NAMALWA (cell line): ENCODE data around the gene SPDYE2B.
"Not testable (repeated sequence)": the region's sequence is repeated elsewhere in the genome, so short reads cannot be mapped to it uniquely, and the experiment has no call there.

ENCODE experiments used
- DNase-seq: peaks from one replicate; pipeline ENCODE4 v3.0.0-alpha.2; 2015; ENCODE audit warnings: low spot score

Gene SPDYE2B, protein sequence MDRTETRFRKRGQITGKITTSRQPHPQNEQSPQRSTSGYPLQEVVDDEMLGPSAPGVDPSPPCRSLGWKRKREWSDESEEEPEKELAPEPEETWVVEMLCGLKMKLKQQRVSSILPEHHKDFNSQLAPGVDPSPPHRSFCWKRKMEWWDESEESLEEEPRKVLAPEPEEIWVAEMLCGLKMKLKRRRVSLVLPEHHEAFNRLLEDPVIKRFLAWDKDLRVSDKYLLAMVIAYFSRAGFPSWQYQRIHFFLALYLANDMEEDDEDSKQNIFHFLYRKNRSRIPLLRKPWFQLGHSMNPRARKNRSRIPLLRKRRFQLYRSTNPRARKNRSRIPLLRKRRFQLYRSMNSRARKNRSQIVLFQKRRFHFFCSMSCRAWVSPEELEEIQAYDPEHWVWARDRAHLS

DNA sequence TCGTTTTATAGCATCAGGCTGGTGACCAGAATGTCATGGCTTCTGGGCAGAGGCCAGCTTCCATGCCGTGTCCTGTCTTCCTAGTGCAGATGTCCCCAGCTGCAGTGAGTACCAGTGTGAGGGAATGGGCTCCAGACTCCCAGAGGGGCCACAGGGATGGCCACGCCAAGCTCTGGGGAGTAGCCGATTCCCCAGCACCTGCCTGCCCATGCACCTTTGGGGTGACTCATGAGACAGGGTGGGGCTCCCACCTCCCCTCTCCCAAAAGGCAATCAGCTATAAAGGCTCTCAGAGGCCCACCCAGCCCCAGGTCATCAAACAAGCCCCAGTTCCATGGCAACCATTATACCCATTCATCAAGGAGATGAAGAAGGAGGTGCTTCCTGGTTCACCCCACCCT is at the start of gene SPDYE2B:
SPDYE2B (plus strand) TSS at position 396 of the 400 bp plus-strand sequence. CDS start 2,030 bp downstream, outside the sequence.
- DNase-seq, result not testable (repeated sequence)

DNA sequence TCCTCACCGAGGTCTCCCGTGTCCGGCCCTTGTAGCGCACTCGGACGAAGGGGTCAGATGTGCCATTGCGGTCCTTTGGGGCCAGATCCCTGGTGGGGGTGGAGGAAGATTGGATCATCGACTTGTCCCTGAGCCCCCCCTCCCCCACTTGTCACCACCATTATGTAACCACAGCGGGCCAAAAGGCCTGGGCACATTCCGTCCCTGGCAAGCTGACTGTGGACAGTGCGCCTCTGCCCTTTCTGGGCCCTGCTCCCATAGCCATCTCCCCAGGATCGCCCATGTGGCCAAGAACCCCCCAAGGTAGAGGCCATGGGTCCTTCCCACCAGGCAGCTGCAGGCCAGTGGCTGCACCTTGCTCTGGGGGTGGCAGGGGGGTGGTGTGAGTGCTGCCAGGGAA is 47.8 kb upstream of the SPDYE2B start:
- DNase-seq, result not testable (repeated sequence)

DNA sequence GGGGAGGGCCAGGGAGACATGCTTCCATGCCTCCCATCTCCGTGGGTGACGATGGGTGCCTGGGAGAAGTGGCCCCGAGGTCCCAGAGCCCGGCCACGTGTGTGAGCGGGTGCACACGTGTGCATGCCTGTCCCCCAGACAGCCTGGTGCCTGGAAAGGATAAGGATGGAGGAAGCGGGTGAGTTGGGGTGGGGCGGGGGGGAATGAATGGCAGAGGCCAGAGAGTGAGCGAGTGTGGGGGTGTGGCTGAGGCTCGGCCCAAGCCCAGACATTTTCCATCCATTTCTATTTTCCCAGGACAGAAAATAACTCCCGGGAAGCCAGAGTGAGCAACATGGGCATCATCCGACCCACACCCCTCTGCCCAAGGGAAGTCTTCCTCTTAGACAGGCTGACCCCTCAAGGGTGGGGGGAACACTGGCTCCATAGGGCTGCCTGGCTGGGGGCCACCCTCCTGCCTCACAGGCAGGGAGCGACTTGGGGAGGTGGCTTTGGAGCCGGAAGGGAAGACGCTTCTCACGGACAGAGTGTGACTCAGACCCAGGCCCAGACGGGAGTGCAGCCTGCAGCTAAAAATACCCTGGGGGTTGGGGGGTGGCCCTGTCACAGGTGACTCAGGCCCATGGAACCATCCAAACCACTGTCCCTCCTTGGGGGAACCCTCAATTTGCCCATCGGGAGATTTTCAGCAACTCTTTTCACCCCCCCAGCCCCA is 45.5 kb upstream of the SPDYE2B start:
- DNase-seq, result not testable (repeated sequence)

DNA sequence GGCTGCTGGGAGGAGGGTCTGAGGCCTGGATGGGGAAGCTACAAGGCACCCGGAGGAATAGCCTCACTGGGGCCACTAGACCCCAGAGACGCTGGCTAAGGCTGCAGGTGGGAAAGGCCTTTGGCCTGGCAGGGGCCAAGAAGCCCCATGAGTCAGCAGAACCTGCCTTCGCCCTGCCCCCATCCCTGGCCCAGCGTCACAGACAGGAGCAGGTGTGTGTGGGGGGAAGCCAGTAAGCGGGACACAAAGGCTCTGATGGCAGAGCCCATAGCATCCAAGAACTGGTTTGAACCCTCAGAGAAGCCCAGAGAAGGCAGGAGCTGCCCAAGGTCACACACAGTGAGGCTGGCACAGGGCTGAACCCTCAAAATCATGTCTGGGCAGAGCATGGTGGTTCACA is 43.3 kb upstream of the SPDYE2B start:
- DNase-seq, result not testable (repeated sequence)

DNA sequence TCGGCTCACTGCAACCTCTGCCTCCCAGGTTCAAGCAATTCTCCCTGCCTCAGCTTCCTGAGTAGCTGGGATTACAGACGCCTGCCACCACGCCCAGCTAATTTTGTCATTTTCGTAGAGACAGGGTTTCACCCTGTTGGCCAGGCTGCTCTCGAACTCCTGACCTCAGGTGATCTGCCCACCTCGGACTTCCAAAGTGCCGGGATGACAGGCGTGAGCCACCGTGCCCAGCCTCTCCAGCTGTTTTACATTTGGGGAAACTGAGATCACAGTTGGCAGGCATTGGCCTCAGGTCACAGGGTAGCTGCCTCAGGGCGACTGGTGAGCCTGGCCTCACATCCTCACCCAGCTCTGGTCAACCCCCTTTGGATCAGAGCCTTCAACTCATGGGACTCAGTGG is 40.4 kb upstream of the SPDYE2B start:
- not testable (repeated sequence) for DNase-seq

DNA sequence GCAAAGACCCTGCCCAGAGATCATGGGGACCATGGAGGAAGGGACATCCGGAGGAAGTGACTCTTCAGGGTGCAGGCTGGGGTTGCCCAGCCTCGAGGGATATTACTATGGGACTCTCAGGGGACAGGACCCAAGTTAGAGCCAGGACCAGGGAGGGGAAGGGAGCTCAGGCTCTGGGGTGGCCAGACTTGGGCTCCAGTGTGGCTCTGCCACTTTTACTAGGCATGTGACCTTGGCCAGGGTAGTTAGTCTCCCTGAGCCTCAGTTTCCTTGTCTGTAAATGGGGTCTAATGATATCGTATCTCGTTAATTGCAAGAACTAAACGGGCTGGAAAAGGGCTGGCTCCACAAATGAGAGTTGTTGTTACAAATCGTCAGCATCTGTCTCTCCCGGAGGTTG is 39.7 kb upstream of the SPDYE2B start:
- not testable (repeated sequence) for DNase-seq

DNA sequence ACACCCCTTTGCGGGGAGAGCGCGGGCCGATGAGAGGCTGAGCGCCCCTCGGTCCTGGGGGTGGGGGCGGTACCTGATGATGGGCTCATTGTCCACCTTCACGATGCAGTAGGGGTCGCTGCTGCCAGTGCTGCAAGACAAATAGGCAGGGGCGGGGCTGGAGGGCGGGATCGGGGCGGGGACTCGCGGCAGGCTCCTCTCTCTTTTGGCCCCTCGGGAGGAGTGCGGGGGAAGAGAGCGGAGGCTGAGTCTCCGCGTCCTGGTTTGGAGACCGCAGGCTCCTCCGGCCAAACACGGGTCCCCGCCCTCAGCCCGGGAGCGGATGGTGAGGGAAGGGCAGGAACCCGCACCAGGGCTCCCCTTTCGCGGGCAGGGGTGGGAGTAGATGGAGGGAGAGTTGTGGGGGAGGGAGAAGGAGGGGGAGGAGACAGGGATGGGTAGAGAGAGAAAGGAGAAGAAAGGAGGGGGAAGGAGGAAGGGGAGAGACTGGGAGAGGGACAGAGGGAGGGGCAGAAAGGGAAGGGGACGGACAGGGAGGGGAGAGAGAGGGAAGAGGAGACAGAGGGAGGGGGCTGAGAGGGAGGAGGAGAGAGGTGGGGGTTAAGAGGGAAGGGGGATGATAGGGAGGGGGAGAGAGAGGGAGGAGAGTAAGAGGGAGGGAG is 39.0 kb upstream of the SPDYE2B start:
- not testable (repeated sequence) for DNase-seq

DNA sequence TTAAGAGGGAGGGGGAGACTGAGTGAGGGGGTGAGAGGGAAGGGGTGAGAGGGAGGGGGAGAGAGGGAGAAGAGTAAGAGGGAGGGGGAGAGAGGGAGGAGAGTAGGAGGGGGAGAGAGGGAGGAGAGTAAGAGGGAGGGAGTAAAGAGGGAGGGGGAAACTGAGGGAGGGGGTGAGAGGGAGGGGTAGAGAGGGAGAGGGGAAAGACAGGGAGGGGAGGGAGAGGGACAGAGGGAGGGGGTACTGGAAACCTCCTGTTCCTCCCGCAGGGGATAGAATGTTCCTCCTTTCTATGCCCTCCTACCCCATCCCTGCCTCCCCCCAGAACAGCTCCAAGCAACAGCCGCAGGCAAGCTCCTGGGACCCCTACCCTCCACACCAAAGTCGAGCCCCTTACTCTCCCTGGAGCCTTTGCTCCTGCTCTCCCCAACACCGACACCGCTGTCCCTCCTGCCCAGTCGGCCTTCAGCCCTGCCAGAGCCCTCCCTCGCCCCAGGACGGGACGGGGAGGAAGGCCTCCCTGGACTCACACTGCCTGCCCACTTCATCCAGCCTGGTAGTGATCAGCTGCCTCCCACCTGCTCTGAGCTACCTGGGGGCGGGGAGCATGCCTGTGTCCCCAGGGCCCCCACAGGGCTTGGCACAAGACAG is 38.3 kb upstream of the SPDYE2B start:
- not testable (repeated sequence) for DNase-seq

DNA sequence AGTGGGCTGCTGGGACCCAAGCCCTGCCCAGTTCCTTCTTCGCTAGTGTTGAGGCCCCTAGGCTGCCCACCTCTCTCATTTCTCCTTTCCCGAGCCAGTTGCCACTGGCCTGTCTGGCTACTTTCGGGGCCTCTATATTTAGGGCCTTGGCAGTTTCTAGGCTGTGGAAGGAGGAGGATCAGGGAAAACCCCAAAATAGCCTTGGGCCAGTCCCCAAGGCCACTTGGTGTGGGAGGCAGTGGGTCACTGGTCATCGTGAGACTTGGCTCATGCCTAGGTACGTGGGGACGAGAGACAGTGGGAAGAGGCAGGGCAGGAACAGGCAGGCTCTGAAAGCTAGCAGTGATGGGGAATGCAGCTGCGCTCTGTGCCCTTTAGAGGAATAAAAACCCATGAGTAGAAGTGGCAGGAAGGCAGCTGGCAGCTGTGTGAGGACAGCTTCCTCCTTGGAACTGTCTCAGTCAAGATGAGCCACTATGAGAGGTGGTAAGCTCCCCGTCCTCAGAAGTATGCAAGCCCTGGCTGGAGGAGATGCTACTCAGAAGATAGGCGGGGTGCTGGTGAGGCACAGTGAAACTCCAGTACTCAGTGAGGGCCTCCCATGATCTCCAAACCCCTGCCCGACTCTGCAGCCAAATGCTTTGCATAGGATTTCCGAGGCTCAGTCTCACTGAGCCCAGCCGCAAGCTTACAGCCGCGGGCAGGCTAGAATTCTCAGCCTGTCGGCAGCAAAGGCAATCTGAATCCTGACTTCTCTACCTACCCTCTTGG is 36.4 kb upstream of the SPDYE2B start:
- DNase-seq, result not testable (repeated sequence)

DNA sequence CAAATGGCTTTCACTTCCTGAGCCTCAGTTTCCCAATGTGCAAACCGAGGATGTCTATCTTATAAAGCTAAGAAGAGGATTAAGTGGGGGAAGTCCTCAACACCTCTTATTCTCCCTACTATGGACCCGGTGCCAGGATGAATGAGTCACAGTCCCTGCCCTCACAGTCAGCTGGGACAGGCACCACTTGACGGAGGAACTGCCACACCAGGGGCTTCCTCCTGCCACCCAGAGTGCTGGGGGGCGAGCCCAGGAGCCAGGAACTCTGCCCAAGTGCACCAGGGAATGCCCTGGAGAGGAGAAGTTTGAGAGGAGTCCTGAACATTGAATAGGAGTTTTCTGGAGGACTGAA is 35.8 kb upstream of the SPDYE2B start:
- not testable (repeated sequence) for DNase-seq

DNA sequence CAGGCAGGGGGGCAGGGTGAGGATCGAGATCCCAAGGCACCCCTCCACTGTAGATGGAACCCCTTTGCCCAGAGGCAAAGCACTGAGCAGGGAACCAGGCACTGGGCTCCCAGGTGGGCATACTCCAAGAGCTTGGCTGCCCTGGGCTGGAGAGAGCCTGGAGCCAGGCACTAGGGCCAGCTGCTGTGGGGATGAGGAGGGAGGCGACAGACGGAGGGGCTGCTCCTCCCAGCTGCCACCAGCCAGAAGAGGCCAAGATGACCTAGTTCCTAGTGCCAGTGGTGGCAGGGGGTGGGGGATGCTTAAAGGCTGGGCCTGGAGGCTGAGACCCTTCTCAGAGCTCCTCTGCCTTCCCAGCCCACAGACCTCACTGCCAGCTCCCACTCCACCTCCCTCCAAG is 35.2 kb upstream of the SPDYE2B start:
- not testable (repeated sequence) for DNase-seq

DNA sequence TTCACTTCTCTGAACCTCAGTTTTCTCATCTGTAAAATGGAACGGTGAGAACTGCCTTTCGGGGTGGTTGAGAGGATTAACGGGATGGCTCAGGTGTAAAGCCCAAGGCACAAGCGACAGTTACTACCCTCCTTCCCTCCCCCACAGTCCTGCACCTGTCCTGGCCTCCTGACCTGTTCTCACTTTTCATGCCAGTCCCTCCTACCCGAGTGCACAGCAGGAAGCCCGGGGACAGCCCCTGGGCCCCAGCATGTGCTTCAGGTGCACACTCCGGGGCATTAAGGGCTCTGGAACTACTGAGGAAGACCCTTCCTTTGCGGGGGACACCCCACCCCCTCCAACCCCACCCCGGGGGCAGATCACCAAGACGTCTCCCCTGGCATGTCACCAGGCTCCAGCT is 34.2 kb upstream of the SPDYE2B start:
- DNase-seq, result not testable (repeated sequence)

DNA sequence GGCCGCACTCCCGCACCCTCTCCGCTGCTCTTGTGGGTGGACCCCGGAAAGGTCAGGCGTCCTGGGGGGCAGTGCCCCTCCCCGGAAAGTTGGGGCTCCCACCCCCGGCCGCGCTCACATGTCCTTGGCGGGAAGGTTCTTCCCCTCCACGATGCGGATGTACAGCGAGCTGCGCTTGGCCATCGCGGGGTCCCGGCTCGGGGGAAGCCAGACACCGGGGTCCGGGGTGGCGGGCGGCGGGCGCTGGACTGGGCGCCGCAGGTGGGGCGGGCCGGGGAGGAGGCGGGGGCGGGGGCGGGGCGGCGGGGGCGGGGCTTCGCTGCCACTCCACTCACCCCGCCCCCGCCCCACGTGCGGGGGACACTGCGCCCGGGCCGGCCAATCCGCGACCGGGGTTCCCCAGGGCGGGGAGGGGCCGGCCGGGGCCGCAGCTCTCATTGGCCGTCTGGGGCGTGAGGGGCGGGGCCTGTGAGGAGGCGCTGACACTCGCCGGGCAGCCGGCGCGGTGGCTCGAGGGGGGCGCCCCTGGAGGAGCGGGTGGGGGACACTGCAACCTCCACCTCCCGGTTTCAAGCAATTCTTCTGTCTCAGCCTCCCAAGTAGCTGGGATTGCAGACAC is 33.5 kb upstream of the SPDYE2B start, which contains the start of gene RASA4:
RASA4 (minus strand) TSS at position 250 of the 619 bp plus-strand sequence; CDS start at position 183, 67 bp downstream.
- not testable (repeated sequence) for DNase-seq

DNA sequence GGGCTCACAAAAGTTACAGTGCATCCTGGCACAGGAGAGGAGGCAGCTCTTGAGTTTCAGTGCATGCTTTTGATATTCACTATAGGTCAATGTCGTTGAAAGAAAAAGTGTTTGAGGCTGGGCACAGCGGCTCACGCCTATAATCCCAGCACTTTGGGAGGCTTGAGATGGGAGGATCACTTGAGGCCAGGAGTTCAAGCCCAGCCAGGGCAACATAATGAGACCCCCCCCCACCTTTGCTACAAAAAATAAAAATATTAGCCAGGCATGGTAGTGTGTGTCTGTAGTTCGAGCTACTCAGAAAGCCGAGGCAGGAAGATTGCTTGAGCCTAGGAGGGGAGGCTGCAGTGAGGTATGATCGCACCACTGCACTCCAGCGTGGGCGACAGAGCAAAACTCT is 32.0 kb upstream of the SPDYE2B start:
- peak; percentile 6 for DNase-seq

DNA sequence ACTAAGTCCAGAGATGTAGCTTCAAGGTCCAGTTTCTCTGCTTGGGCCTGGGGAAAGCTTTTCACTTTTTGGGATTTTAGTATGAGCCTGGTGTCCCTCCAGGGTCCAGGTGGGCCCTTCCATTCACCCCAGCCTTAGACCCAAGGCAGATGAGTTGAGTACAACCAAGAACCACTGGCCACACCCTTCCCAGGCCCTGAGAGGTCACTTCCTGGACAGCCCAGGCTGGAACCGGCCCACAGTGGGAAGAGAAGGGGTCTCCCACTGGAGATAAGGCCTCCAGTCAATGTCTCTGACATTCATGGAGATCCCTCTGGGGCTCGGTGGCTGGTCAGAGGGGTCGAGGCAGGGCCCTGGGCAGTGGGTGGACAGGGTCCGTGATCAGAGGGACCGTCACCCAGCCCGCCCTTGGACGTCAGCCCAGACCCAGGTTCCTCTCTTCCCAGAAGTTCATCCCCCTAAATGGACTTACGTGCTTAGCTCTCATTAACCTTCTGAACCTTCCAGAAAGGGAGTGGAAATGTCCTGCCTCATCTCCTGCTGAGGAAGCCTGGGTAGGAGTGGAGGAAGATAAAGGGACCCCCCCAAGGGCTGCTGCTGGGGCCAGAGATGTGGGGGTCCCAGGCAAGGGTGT is 22.7 kb upstream of the SPDYE2B start:
- DNase-seq, result not testable (repeated sequence)

DNA sequence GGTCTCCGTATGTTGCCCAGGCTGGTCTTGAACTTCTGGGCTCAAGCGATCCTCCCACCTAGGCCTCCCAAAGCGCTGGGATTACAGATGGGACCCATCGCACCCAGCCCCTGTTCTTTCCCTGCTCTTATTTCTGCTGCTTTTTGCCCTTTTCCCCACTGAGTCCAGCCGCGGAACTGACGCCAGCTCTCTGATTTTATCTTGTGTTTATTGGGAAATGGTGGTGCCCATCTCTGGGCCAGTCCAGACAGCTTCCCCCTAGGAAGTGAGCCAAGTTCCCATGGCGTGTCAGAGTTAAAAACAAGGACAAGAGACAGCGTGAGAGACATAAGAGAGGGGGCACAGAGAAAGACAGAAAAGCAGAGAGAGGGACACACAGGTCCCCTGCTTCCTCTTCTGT is 19.5 kb upstream of the SPDYE2B start:
- not testable (repeated sequence) for DNase-seq

DNA sequence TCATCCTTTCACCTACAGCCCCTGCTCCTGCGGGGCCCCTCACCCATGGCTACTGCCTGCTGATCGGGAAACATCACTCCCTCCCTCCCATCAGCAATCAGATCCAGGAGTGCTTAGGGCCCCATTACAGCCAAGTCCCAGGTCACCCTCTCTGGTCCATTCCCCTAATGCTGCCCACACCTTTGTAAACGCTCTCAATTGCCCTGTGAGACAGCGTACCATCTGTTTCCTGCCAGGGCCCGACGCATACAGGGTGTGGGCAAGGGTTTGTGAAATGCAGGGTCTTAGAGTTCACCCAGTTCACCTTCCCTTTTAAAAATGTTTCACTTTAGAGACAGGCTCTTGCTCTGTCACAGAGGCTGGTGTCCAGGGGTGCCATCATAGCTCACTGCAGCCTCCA is 15.8 kb upstream of the SPDYE2B start:
- not testable (repeated sequence) for DNase-seq

DNA sequence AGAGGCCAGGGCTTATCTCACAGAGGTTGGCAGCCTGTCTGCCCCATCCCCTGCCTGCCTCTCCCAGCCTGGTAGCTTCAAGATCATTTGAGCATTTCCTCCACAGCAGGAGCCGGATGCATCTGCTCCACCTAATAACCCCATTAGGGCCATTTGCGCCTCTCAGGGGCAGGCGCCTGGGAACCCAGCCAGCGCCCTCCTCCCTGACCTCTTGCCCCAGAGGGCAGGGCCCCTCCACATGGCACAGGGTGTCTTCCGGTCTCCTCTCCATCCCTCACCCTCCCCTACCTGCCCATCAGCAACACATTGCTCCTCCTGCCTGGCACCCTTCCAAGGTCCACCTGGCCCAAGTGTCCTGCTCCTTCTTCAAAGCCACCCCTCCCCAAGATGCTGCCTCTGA is 14.8 kb upstream of the SPDYE2B start:
- DNase-seq, result not testable (repeated sequence)

DNA sequence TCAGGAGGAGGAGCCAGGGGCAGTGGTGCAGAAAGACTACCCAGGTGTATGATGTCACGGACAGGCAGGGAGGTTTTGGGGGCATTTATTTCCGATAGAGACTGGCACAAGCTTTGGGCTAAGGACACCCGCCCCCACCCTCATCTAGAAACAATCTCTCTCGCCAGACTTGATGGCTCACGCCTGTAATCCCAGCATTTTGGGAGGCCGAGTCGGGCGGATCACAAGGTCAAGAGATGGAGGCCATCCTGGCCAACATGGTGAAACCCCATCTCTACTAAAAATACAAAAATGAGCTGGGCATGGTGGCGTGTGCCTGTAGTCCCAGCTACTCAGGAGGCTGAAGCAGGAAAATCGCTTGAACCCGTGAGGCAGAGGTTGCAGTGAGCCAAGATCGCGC is 13.2 kb upstream of the SPDYE2B start:
- not testable (repeated sequence) for DNase-seq

DNA sequence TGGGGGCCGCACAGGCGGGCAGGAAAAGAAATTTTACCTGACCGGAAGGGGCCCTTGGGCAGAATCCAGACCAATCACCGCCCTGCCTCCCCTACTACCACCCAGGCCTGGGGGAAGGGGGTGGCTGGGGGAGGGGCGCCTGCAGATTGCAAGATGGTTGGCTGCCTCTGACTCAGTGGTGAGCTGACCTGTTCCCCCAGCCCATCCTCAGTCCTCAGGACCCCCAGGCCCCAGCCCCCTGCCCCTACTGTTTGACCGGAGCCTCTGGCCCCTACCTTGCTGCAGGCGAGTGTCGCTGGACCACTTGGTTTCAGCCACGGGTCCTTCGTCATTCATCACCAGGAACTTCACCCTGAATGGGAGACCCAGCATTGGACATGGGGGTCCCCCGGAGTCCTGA is 11.3 kb upstream of the SPDYE2B start:
- peak; percentile 12 for DNase-seq
